SU-DHL-6 (cell line): ENCODE results near the gene GRIK4.

ENCODE experiments used
- H2AFZ ChIP-seq: fragments of 200-600 bp; sonication (generic); 2 replicates; pipeline ENCODE4 v1.6.1; 2014; ENCODE audit warnings: low read depth, mild to moderate bottlenecking, moderate library complexity, mixed read lengths, antibody characterized with exemption, low read length; ENCODE audit not compliant: severe bottlenecking
- H3F3A ChIP-seq: fragments of 200-600 bp; shearing (Covaris generic); 2 replicates; pipeline ENCODE4 v1.6.0; 2016; ENCODE audit warnings: antibody characterized with exemption, mild to moderate bottlenecking; ENCODE audit not compliant: insufficient read depth
- H3K27ac ChIP-seq: fragments of 200-600 bp; sonication (generic); 2 replicates; pipeline ENCODE4 v1.5.1; 2016; ENCODE audit warnings: low read depth, mild to moderate bottlenecking, low read length, moderate library complexity, mixed read lengths
- H3K27me3 ChIP-seq: fragments of 200-600 bp; sonication (generic), shearing (Covaris generic); 2 replicates; pipeline ENCODE4 v1.6.0; 2014; ENCODE audit warnings: mild to moderate bottlenecking, low read length
- H3K36me3 ChIP-seq: fragments of 200-600 bp; sonication (generic); 2 replicates; pipeline ENCODE4 v1.6.1; 2014; ENCODE audit warnings: mild to moderate bottlenecking, low read length, mixed read lengths
- H3K4me2 ChIP-seq: fragments of 300-600, 200-600 bp; shearing (Covaris generic), sonication (generic); 2 replicates; pipeline ENCODE4 v1.6.0; 2014; ENCODE audit warnings: low read length, low read depth, mild to moderate bottlenecking; ENCODE audit not compliant: poor library complexity, severe bottlenecking
- H3K4me3 ChIP-seq: fragments of 200-600 bp; sonication (generic); 2 replicates; pipeline ENCODE4 v1.5.1; 2014; ENCODE audit warnings: antibody characterized with exemption, low read length, mild to moderate bottlenecking, mixed read lengths; ENCODE audit not compliant: insufficient read depth, poor library complexity, severe bottlenecking
- H3K79me2 ChIP-seq: fragments of 200-600 bp; sonication (generic); 2 replicates; pipeline ENCODE4 v1.6.1; 2014; ENCODE audit warnings: mild to moderate bottlenecking, low read length, moderate library complexity; ENCODE audit not compliant: insufficient read depth
- H3K9ac ChIP-seq: fragments of 200-600 bp; sonication (generic); 2 replicates; pipeline ENCODE4 v1.7.0; 2014; ENCODE audit warnings: mild to moderate bottlenecking, low read length
- H3K9me2 ChIP-seq: fragments of 200-600 bp; sonication (generic); replicated peaks from 2 replicates; pipeline ENCODE4 v1.6.1; 2014; ENCODE audit warnings: low read length; ENCODE audit not compliant: insufficient read depth
- H3K9me3 ChIP-seq: fragments of 200-600 bp; sonication (generic); 2 replicates; pipeline ENCODE4 v1.6.1; 2014; ENCODE audit warnings: low read length, mixed read lengths; ENCODE audit not compliant: insufficient read depth
- H4K20me1 ChIP-seq: fragments of 200-600 bp; sonication (generic); 2 replicates; pipeline ENCODE4 v1.6.1; 2014; ENCODE audit warnings: low read depth, mild to moderate bottlenecking, antibody characterized with exemption, low read length, moderate library complexity, mixed read lengths
- CTCF ChIP-seq: fragments of 200-600 bp; sonication (generic); IDR thresholded peaks from one replicate; pipeline ENCODE4 v1.5.1; 2017; ENCODE audit warnings: antibody characterized with exemption, mild to moderate bottlenecking, low read length, moderate library complexity; ENCODE audit not compliant: insufficient read depth, poor library complexity, severe bottlenecking
- EZH2phosphoT487 ChIP-seq: fragments of 200-600 bp; sonication (generic), shearing (Covaris generic); conservative IDR thresholded peaks from 2 replicates; pipeline ENCODE4 v1.6.1; 2018; ENCODE audit warnings: mild to moderate bottlenecking, antibody characterized with exemption, low read length, moderate library complexity, mixed read lengths

The GRIK4 gene

GRCh38 chr11:120793806-120794479, 282.4 kb downstream of the GRIK4 start:
- no peaks in the 10 kb centered on the region for H3K36me3 ChIP-seq
- H3K4me3 ChIP-seq = no peak overlapping the region
- no peak overlapping the region for H3K9ac ChIP-seq
- TF ChIP-seq CTCF (no peak), EZH2phosphoT487 (no peak)
- H3K9me3 ChIP-seq = no peaks in the 10 kb centered on the region
- H4K20me1 ChIP-seq = no peaks in the 10 kb centered on the region
- no peaks in the 10 kb centered on the region for H3F3A ChIP-seq
- no peaks in the 10 kb centered on the region for H3K79me2 ChIP-seq
- no peak overlapping the region for H3K4me2 ChIP-seq
- H3K27ac ChIP-seq = no peak overlapping the region
- no peaks in the 10 kb centered on the region for H3K9me2 ChIP-seq
- H2AFZ ChIP-seq = no peak overlapping the region
- H3K27me3 ChIP-seq = no peaks in the 10 kb centered on the region

- H3K36me3 ChIP-seq = no peaks in the 10 kb centered on the region
- H3K27me3 ChIP-seq = no peaks in the 10 kb centered on the region
- no peak overlapping the region for H2AFZ ChIP-seq
- no peak overlapping the region for H3K9ac ChIP-seq
- H3K9me2 ChIP-seq = no peaks in the 10 kb centered on the region
- H3K79me2 ChIP-seq = no peaks in the 10 kb centered on the region
- H4K20me1 ChIP-seq = no peaks in the 10 kb centered on the region
- H3K9me3 ChIP-seq = no peaks in the 10 kb centered on the region
- H3F3A ChIP-seq = no peaks in the 10 kb centered on the region
- no peak overlapping the region for H3K4me3 ChIP-seq
- no peak overlapping the region for H3K4me2 ChIP-seq
- TF ChIP-seq EZH2phosphoT487 (no peak), CTCF (no peak)
- no peak overlapping the region for H3K27ac ChIP-seq
Observed at GRCh38 chr11:120794748-120795147, 283.2 kb downstream of the GRIK4 start.

- Histone ChIP-seq H3F3A (no peaks in the 10 kb centered on the region), H3K9me2 (no peaks in the 10 kb centered on the region), H3K36me3 (no peaks in the 10 kb centered on the region), H2AFZ (no peak overlapping the region), H3K9ac (no peak overlapping the region), H3K27me3 (no peaks in the 10 kb centered on the region), H3K79me2 (no peaks in the 10 kb centered on the region), H3K9me3 (no peaks in the 10 kb centered on the region), H4K20me1 (no peaks in the 10 kb centered on the region), H3K4me2 (no peak overlapping the region), H3K4me3 (no peak overlapping the region), H3K27ac (no peak overlapping the region)
- TF ChIP-seq CTCF (no peak), EZH2phosphoT487 (no peak)
Observed at GRCh38 chr11:120795185-120795584, 283.6 kb downstream of the GRIK4 start.
